AG04450 (cell line): Measurements from ENCODE around the gene NPAS3. TPM values are rescaled to one million over a fixed set of nuclear protein-coding genes. Genes with fewer than 3 reads are reported as not detected.

Source experiments
- CTCF ChIA-PET: fragments of 300-600, 350-600 bp; formaldehyde crosslinking; extraction: SDS; loops from one replicate; lab custom pipeline; 2022; ENCODE audit warnings: antibody characterized with exemption, inconsistent platforms; lab: Charles Lee
- POLR2A ChIA-PET: fragments of 350-600 bp; formaldehyde crosslinking; extraction: SDS; loops from one replicate; lab custom pipeline; 2021; ENCODE audit warnings: antibody characterized with exemption, inconsistent platforms; lab: Yijun Ruan, JAX
- DNase-seq: peaks from one replicate; pipeline ENCODE4 v3.0.0-alpha.2; 2011; ENCODE audit warnings: low read depth, low spot score
- H3K27ac ChIP-seq: one replicate; pipeline ENCODE4 v1.5.1; 2012; ENCODE audit warnings: low read depth, low read length, control low read depth
- H3K27me3 ChIP-seq: one replicate; pipeline ENCODE4 v1.6.0; 2012; ENCODE audit warnings: low read length; ENCODE audit not compliant: control insufficient read depth, insufficient read depth
- H3K4me3 ChIP-seq: 2 replicates; pipeline ENCODE4 v1.5.1; 2011; ENCODE audit warnings: mild to moderate bottlenecking, low read depth, low read length, control low read depth
- H3K9me3 ChIP-seq: 2 replicates; pipeline ENCODE4 v1.5.1; 2012; ENCODE audit warnings: low read length; ENCODE audit not compliant: control insufficient read depth, insufficient read depth
- CTCF ChIP-seq: IDR thresholded peaks from 2 replicates; pipeline ENCODE4 v1.5.1; 2011; ENCODE audit warnings: low read depth, low read length, control low read depth, inconsistent platforms
- polyA plus RNA-seq: library from polyadenylated mRNA; depleted of rRNA; stranded (reverse); fragments of >200 nt; gene quantifications from 2 replicates; pipeline ENCODE4 v1.2.3, GENCODE V29; 2011

NPAS3 gene
- polyA plus RNA-seq, 1 experiment = not detected

DNA sequence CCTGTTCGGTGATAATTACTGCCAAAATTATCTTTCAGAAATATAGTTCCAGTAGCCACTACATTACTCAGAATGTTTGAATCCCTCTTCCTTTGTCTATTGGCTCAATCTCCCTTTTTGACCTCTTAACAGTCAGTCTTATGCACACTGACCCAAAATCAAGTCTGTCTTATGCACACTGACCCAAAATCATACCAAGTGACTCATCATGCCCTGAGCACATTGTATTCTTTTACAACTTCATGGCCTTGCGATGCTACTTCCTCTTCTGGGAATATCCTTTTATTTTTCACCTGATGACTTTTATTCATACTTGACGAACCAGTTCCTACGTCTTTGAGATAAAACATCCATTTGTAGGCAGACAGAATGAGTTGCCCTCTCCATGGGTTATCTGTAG is 182.3 kb downstream of the NPAS3 start:
- no peak for DNase-seq

GRCh38 chr14:33123281-33123680 is 184.6 kb downstream of the NPAS3 start:
- no peak for DNase-seq
- CTCF ChIA-PET = no interaction called here
- no peaks in the 10 kb centered on the region for H3K9me3 ChIP-seq
- POLR2A ChIA-PET = no interaction called here
- no peaks in the 10 kb centered on the region for H3K27me3 ChIP-seq
- TF ChIP-seq CTCF = no peak
- no peak overlapping the region for H3K4me3 ChIP-seq
- H3K27ac ChIP-seq = no peak overlapping the region

More for the DNA sequence above, 182.3 kb downstream of the NPAS3 start:
- ChIA-PET CTCF (no interaction called here), POLR2A (no interaction called here)
- no peak for TF ChIP-seq CTCF
- no peak overlapping the region for H3K27ac ChIP-seq
- no peak overlapping the region for H3K4me3 ChIP-seq
- no peaks in the 10 kb centered on the region for H3K27me3 ChIP-seq
- no peaks in the 10 kb centered on the region for H3K9me3 ChIP-seq

- DNase-seq = no peak
- TF ChIP-seq CTCF = no peak
- no peak overlapping the region for H3K27ac ChIP-seq
- H3K27me3 ChIP-seq = no peaks in the 10 kb centered on the region
- CTCF ChIA-PET = interaction anchor here (0.7 kb wide), 1 partner anchor 551 kb away, joined by 3 read pairs; no protein-coding TSS in a partner anchor
- no peak overlapping the region for H3K4me3 ChIP-seq
- POLR2A ChIA-PET = no interaction called here
- H3K9me3 ChIP-seq = no peaks in the 10 kb centered on the region
These were observed 187.8 kb downstream of the NPAS3 start for GRCh38 chr14:33126433-33126832.

DNA sequence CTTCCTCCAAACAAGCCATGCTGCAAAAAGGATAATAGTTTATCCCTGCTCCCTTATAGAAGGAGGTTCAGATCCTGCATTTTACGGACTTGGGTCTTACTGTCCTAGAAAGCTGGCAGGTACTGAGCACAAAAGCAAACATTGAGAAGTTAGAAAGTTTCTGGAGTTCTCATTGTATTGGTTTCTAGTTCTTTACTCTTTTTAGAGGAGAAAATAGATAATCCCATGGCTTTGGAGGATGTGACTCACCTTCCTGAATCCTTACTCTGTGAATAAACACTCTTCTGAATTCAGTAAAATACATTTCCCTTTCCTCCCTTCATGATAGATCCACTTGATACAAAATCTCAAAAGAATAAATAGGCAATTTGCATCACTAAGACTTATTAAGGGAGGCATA is 188.9 kb downstream of the NPAS3 start:
- Histone ChIP-seq H3K27me3 (no peaks in the 10 kb centered on the region), H3K27ac (no peak overlapping the region), H3K4me3 (no peak overlapping the region), H3K9me3 (no peaks in the 10 kb centered on the region)
- POLR2A ChIA-PET = no interaction called here
- CTCF ChIA-PET = no interaction called here
- TF ChIP-seq CTCF = no peak
- DNase-seq = no peak

DNA sequence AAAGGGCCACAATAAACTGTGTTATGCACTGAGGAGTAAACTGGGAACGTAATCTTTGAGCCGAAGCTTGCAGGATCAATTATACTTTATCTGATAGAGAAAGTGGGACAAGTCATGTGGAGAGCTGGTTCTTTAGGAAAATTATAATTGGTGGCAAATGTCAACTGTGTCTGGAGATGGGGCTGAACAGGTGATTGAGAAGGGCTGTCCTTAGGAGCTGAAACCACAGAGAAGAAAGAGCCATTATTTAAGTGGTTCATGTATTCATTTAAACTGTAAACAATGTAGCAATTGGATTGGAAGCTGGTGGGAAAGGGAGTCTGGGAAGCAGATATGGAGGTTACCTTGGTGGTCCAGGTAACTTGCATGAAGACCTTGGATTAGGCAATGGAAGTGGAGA is 193.1 kb downstream of the NPAS3 start:
- ChIA-PET CTCF (no interaction called here), POLR2A (no interaction called here)
- TF ChIP-seq CTCF = no peak
- H3K4me3 ChIP-seq = no peak overlapping the region
- no peak for DNase-seq
- H3K27me3 ChIP-seq = no peaks in the 10 kb centered on the region
- H3K9me3 ChIP-seq = no peaks in the 10 kb centered on the region
- no peak overlapping the region for H3K27ac ChIP-seq
